Memory B cell (primary cell): ENCODE results near the gene GKAP1.
"Not testable (repeated sequence)": the region's sequence is repeated elsewhere in the genome, so short reads cannot be mapped to it uniquely, and the experiment has no call there.

Experiments
- ATAC-seq: fragments of 150-1000 bp; cut with Tn5 transposase; 2 replicates; pipeline ENCODE4 v1.10.0; 2021; ENCODE audit warnings: low read depth, mild to moderate bottlenecking, moderate library complexity
- DNase-seq, 2 donors: peaks; one replicate each; pipeline ENCODE4 v3.0.0; 2022; ENCODE audit warnings: low spot score in 2 of 2
- H3K27ac Mint-ChIP-seq: one replicate; pipeline ENCODE4 v1.8.0; 2022; ENCODE audit warnings: mild to moderate bottlenecking, moderate library complexity, mixed read lengths
- H3K27me3 Mint-ChIP-seq: one replicate; pipeline ENCODE4 v1.8.0; 2022; ENCODE audit warnings: mixed read lengths
- H3K36me3 Mint-ChIP-seq: one replicate; pipeline ENCODE4 v1.8.0; 2022; ENCODE audit warnings: mild to moderate bottlenecking, mixed read lengths
- H3K4me1 Mint-ChIP-seq: one replicate; pipeline ENCODE4 v1.8.0; 2022; ENCODE audit warnings: mixed read lengths
- H3K4me3 Mint-ChIP-seq: one replicate; pipeline ENCODE4 v1.8.0; 2022; ENCODE audit warnings: mild to moderate bottlenecking, moderate library complexity, mixed read lengths
- H3K9me3 Mint-ChIP-seq: one replicate; pipeline ENCODE4 v1.8.0; 2022; ENCODE audit warnings: mixed read lengths

GKAP1 gene

GRCh38 chr9:83714329-83714728 lies 103.2 kb downstream of the GKAP1 start:
- peak; percentile 75 for ATAC-seq

GRCh38 chr9:83708515-83709158 lies 108.9 kb downstream of the GKAP1 start:
- H3K27ac Mint-ChIP-seq = peak overlapping the region; percentile 100
- no peaks in the 10 kb centered on the region for H3K27me3 Mint-ChIP-seq
- no peaks in the 10 kb centered on the region for H3K36me3 Mint-ChIP-seq
- peak overlapping the region; percentile 100 for H3K4me3 Mint-ChIP-seq
- H3K4me1 Mint-ChIP-seq = peaks cover 24% of the 10 kb centered on the region
- ATAC-seq (peak; percentile 44), DNase-seq (peak in 1 of 2 donors; percentile 51)
- H3K9me3 Mint-ChIP-seq = no peaks in the 10 kb centered on the region

More at GRCh38 chr9:83714329-83714728, 103.2 kb downstream of the GKAP1 start:
- no peak for DNase-seq
- Mint-ChIP-seq H3K4me1 (peaks cover 1% of the 10 kb centered on the region), H3K27ac (no peak overlapping the region), H3K9me3 (no peaks in the 10 kb centered on the region), H3K36me3 (no peaks in the 10 kb centered on the region), H3K27me3 (no peaks in the 10 kb centered on the region), H3K4me3 (no peak overlapping the region)

DNA sequence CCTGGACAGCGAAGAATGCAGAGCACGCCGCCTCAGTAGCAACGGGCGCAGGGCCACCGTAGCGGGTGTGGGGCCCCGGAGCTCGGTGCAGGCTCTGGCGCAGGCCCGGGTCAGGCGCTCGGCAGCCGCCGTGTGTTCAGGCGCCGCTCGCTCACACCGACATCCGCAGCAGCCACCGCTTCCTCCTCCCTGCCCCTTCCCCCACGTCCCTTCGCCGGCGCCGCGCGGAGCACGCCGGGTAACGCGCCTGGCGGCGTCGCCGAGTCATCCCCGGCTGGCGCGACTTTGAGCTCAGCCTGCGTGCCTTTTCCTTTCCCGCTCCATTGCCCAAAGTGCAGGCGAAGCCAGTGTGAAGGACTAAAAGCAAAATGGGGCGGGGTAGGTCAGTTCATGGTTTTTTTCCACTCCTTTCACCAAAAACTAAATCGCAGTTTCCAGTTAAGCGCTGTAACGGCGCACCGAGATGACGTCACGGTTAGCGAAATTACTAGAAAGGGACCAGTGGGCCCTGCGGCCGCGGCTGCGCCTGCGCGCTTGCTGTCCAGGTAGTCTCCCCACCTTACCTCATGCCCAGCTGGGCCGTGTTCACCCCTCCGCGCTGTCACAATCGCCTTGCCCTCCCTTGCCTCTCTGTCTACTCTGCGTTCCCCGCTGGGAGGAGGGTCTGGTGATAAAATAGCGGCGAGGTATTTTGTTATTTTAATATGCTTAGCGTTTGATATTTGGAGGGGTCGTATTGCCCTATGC lies 109.6 kb downstream of the GKAP1 start, which contains the start of gene UBQLN1:
Gene UBQLN1, minus strand, starts transcription at position 191 of the 747 bp plus-strand sequence. CDS start 279 bp downstream, outside the sequence.
- Mint-ChIP-seq H3K4me3 (peak within 1 kb of the TSS; percentile 100), H3K9me3 (no peaks in the 10 kb centered on the region), H3K27me3 (no peaks in the 10 kb centered on the region), H3K4me1 (peaks cover 26% of the 10 kb centered on the region), H3K36me3 (no peaks in the 10 kb centered on the region), H3K27ac (peak within 1 kb of the TSS; percentile 100)
- DNase-seq (peak; percentile 90 to 95), ATAC-seq (peak; percentile 82)

- no peaks in the 10 kb centered on the region for H3K27me3 Mint-ChIP-seq
- H3K4me1 Mint-ChIP-seq = peaks cover 28% of the 10 kb centered on the region
- DNase-seq = no peak
- H3K4me3 Mint-ChIP-seq = peak overlapping the region; percentile 100
- peak overlapping the region; percentile 100 for H3K27ac Mint-ChIP-seq
- no peaks in the 10 kb centered on the region for H3K9me3 Mint-ChIP-seq
- no peaks in the 10 kb centered on the region for H3K36me3 Mint-ChIP-seq
- no peak for ATAC-seq
Observed at GRCh38 chr9:83707518-83707767, 110.1 kb downstream of the GKAP1 start.

- DNase-seq (peak; percentile 18 to 46), ATAC-seq (peak; percentile 0)
- H3K4me3 Mint-ChIP-seq = peak overlapping the region; percentile 100
- no peaks in the 10 kb centered on the region for H3K9me3 Mint-ChIP-seq
- peak overlapping the region; percentile 100 for H3K27ac Mint-ChIP-seq
- no peaks in the 10 kb centered on the region for H3K27me3 Mint-ChIP-seq
- H3K36me3 Mint-ChIP-seq = no peaks in the 10 kb centered on the region
- H3K4me1 Mint-ChIP-seq = peaks cover 31% of the 10 kb centered on the region
Observed at GRCh38 chr9:83706676-83707517, 110.7 kb downstream of the GKAP1 start.

DNA sequence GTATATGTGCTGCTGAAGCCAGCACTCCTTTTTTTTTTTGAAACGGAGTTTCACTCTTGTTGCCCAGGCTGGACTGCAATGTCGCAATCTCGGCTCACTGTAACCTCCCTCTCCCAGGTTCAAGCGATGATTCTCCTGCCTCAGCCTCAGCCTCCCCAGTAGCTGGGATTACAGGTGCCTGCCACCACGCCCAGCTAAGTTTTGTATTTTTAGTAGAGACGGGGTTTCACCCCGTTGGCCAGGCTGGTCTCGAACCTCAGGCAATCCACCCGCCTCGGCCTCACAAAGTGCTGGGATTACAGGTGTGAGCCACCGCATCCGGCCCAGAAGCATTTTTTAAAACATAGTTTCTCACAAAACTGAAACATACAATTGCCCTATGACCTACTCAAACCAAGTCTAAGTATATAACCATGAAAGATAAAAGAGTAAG lies 112.3 kb downstream of the GKAP1 start:
- DNase-seq, H3K9me3 Mint-ChIP-seq, ATAC-seq, H3K36me3 Mint-ChIP-seq, H3K27me3 Mint-ChIP-seq: not testable (repeated sequence)
- peaks cover 40% of the 10 kb centered on the region for H3K4me1 Mint-ChIP-seq
- H3K27ac Mint-ChIP-seq = peak overlapping the region; percentile 100
- peak overlapping the region; percentile 100 for H3K4me3 Mint-ChIP-seq

DNA sequence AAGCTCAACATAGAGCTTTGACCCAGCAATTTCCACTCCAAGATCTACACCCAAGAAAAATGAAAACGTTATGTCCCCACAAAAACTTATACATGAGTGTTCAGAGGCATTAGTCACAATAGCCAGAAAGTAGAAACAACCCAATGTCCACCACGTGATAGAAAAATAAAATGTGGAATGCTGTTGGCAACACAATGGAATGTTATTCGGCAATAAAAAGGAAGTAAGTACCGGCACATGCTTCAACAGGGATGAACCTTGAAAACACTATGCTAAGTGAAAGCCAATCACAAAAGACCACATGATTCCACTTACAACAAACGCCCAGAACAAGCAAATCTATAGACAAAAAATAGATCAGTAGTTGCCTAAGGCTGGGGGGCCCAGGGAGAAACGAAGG lies 115.8 kb downstream of the GKAP1 start:
- Mint-ChIP-seq H3K9me3 (no peaks in the 10 kb centered on the region), H3K4me3 (peak overlapping the region; percentile 34), H3K27ac (peak overlapping the region; percentile 61), H3K36me3 (peaks cover 2% of the 10 kb centered on the region), H3K4me1 (peaks cover 41% of the 10 kb centered on the region), H3K27me3 (no peaks in the 10 kb centered on the region)
- ATAC-seq (no peak), DNase-seq (no peak)

- H3K4me1 Mint-ChIP-seq = peaks cover 37% of the 10 kb centered on the region
- no peaks in the 10 kb centered on the region for H3K27me3 Mint-ChIP-seq
- DNase-seq (no peak), ATAC-seq (no peak)
- no peak overlapping the region for H3K27ac Mint-ChIP-seq
- peaks cover 2% of the 10 kb centered on the region for H3K36me3 Mint-ChIP-seq
- H3K4me3 Mint-ChIP-seq = peak overlapping the region; percentile 14
- H3K9me3 Mint-ChIP-seq = no peaks in the 10 kb centered on the region
Observed at GRCh38 chr9:83701286-83701685, 116.3 kb downstream of the GKAP1 start.

- H3K4me3 Mint-ChIP-seq = no peak overlapping the region
Observed at GRCh38 chr9:83699615-83700014, 118.0 kb downstream of the GKAP1 start.

DNA sequence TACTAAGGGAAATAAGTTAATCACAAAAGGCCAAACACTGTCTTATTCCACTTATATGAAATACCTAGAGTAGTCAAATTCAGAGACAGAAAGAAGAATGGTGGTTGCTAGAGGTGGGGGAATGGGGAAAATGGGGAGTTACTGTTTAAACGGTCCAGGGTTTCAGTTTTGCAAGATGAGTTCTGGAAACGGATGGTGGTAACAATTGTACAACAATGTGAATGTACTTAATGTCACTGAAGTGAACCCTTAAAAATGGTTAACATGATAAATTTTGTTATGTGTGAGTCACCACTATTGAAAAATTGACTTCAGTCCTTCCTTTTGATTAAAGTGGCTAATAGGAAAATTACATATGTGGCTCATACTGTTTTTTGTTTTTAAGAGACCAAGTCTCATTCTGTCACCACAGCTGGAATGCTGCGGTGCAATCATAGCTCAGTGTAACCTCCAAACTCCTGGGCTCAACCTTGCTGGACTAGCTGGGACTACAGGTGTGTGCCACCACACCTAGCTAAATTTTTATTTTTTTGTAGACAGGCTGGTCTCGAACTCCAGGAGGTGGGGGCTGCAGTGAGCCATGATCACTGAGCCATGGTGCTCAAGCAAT lies 118.5 kb downstream of the GKAP1 start:
- H3K36me3 Mint-ChIP-seq = peaks cover 2% of the 10 kb centered on the region
- H3K4me3 Mint-ChIP-seq = no peak overlapping the region
- ATAC-seq (no peak), DNase-seq (no peak)
- H3K9me3 Mint-ChIP-seq = no peaks in the 10 kb centered on the region
- no peaks in the 10 kb centered on the region for H3K27me3 Mint-ChIP-seq
- H3K27ac Mint-ChIP-seq = no peak overlapping the region
- peaks cover 38% of the 10 kb centered on the region for H3K4me1 Mint-ChIP-seq

More at GRCh38 chr9:83699615-83700014, 118.0 kb downstream of the GKAP1 start:
- no peak for DNase-seq
- Mint-ChIP-seq H3K36me3 (peaks cover 2% of the 10 kb centered on the region), H3K27ac (peak overlapping the region; percentile 38), H3K27me3 (no peaks in the 10 kb centered on the region), H3K9me3 (no peaks in the 10 kb centered on the region), H3K4me1 (peaks cover 36% of the 10 kb centered on the region)
- no peak for ATAC-seq

DNA sequence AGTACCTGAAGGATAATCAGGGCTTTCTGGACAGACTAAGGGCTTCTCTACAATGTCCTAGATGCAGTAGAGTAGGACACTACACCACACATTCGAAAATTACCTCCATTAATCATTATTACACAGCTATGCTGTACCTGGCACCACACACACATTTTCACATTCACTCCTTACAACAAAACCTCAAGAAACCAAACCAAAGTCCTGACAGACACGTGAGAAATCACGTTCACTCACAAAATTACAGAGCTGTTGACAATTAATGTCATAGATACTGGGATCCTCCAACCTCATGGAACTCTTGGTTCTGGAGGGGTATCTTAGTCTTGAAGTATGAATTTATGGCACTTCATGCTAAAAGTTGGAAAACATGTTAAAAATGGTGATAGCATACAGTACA lies 126.1 kb downstream of the GKAP1 start:
- Mint-ChIP-seq H3K27ac (no peak overlapping the region), H3K4me1 (peaks cover 49% of the 10 kb centered on the region), H3K36me3 (peaks cover 5% of the 10 kb centered on the region), H3K27me3 (no peaks in the 10 kb centered on the region), H3K4me3 (peak overlapping the region; percentile 1), H3K9me3 (no peaks in the 10 kb centered on the region)
- ATAC-seq (no peak), DNase-seq (no peak)
